Stimulated activated CD4-positive, alpha-beta T cell treated with anti-CD3 and anti-CD28 coated beads, Interleukin-1b, Interleukin-23, amount 100 ng/mL, for 24 hours (primary cell): ENCODE data around the gene TOX3.

ENCODE experiments used
- DNase-seq, 4 experiments: peaks; one replicate each; pipeline ENCODE4 v3.0.0-alpha.2; 2020; ENCODE audit warnings: low read depth in 4 of 4, low spot score in 1 of 4

The TOX3 gene

GRCh38 chr16:52538511-52538910 lies 8.4 kb downstream of the TOX3 start:
- no peak for DNase-seq

- DNase-seq = no peak
Measured at GRCh38 chr16:52537516-52537915, 9.4 kb downstream of the TOX3 start.

GRCh38 chr16:52535076-52535475 lies 11.9 kb downstream of the TOX3 start:
- DNase-seq = no peak

- no peak for DNase-seq
Measured at GRCh38 chr16:52533296-52533695, 13.6 kb downstream of the TOX3 start.

GRCh38 chr16:52532384-52532783 lies 14.6 kb downstream of the TOX3 start:
- DNase-seq = no peak

GRCh38 chr16:52529226-52529625 lies 17.7 kb downstream of the TOX3 start:
- DNase-seq = no peak

GRCh38 chr16:52528393-52529065 lies 18.4 kb downstream of the TOX3 start:
- DNase-seq = no peak

GRCh38 chr16:52526830-52527229 lies 20.1 kb downstream of the TOX3 start:
- no peak for DNase-seq

- no peak for DNase-seq
Measured at GRCh38 chr16:52526116-52526828, 20.7 kb downstream of the TOX3 start.

GRCh38 chr16:52521570-52521969 lies 25.4 kb downstream of the TOX3 start:
- DNase-seq = no peak

- DNase-seq = no peak
Measured at GRCh38 chr16:52518884-52519283, 28.1 kb downstream of the TOX3 start.

GRCh38 chr16:52515068-52515671 lies 31.8 kb downstream of the TOX3 start:
- DNase-seq = no peak

- no peak for DNase-seq
Measured at GRCh38 chr16:52512297-52512987, 34.5 kb downstream of the TOX3 start.

- no peak for DNase-seq
Measured at GRCh38 chr16:52501746-52502145, 45.2 kb downstream of the TOX3 start.

GRCh38 chr16:52500963-52501362 lies 46.0 kb downstream of the TOX3 start:
- DNase-seq = no peak

GRCh38 chr16:52499060-52499440 lies 47.9 kb downstream of the TOX3 start:
- no peak for DNase-seq

GRCh38 chr16:52498328-52499059 lies 48.4 kb downstream of the TOX3 start:
- DNase-seq = no peak

GRCh38 chr16:52497067-52497816 lies 49.7 kb downstream of the TOX3 start:
- no peak for DNase-seq

- no peak for DNase-seq
Measured at GRCh38 chr16:52496051-52496876, 50.7 kb downstream of the TOX3 start.

GRCh38 chr16:52494621-52495020 lies 52.3 kb downstream of the TOX3 start:
- no peak for DNase-seq
